ENCODE measurements around the gene PIP5K1C.

GRCh38 chr19:3633559-3633988 lies 66.7 kb downstream of the PIP5K1C start:
- TF ChIP-seq CTCF (IDR thresholded peaks at IDR 0.05 in 2 of 3, conservative IDR thresholded peaks at IDR 0.05 in 1 of 3; ENCODE audit: control insufficient read depth in 2 of 3, extremely low read depth in 1 of 3, insufficient read depth in 1 of 3, low read depth in 3 of 3, low read length in 3 of 3) = no peak
- TF ChIP-seq ZNF274 (IDR thresholded peaks at IDR 0.05; ENCODE audit: insufficient read depth, insufficient read length) = no peak
- no peak for TF ChIP-seq EZH2 (IDR thresholded peaks at IDR 0.05; ENCODE audit: borderline replicate concordance, control insufficient read depth, low read depth, low read length)
- no peak for TF ChIP-seq TCF12 (IDR thresholded peaks at IDR 0.05; ENCODE audit: low read depth, low read length)
- TF ChIP-seq RFX5 (IDR thresholded peaks at IDR 0.05; ENCODE audit: low read depth, low read length) = no peak
- TF ChIP-seq MLLT1 (IDR thresholded peaks at IDR 0.05) = no peak
- no peak for TF ChIP-seq GATAD2B (conservative IDR thresholded peaks at IDR 0.05; ENCODE audit: low read depth)
- TF ChIP-seq ZBTB33 (IDR thresholded peaks at IDR 0.05) = no peak
- TF ChIP-seq ZZZ3 (IDR thresholded peaks at IDR 0.05; ENCODE audit: control insufficient read depth, insufficient read length, low read depth) = no peak
- TF ChIP-seq FOS (IDR thresholded peaks at IDR 0.05; ENCODE audit: borderline replicate concordance, extremely low read depth, insufficient read length) = no peak
- no peak for TF ChIP-seq NR2F1 (conservative IDR thresholded peaks at IDR 0.05)
